GM18861 (cell line): Measurements from ENCODE around the gene PAPPA2.

Experiments used
- ATAC-seq: cut with Tn5 transposase; IDR thresholded peaks from one replicate; pipeline ENCODE4 v1.9.1; 2021; ENCODE audit not compliant: unreplicated experiment

The PAPPA2 gene

GRCh38 chr1:176888471-176889032, 425.6 kb downstream of the PAPPA2 start:
- ATAC-seq, result no peak

GRCh38 chr1:176893625-176894352, 430.8 kb downstream of the PAPPA2 start:
- no peak for ATAC-seq

GRCh38 chr1:176894450-176894849, 431.5 kb downstream of the PAPPA2 start:
- no peak for ATAC-seq
